Aorta (tissue), 5 donors: ENCODE data around the gene APPL2. TPM values are rescaled to one million over a fixed set of nuclear protein-coding genes. Genes with fewer than 3 reads are reported as not detected.

Experiments
- ATAC-seq: fragments of 200-7000 bp; cut with Tn5 transposase; one replicate; pipeline ENCODE4 v1.9.1; 2022; ENCODE audit warnings: moderate library complexity; ENCODE audit not compliant: low FRiP score
- DNase-seq, 2 donors: peaks; one replicate each; pipeline ENCODE4 v3.0.0-alpha.2; 2020
- H3K27ac ChIP-seq, 2 donors: one replicate each; pipeline ENCODE4 v1.5.1; 2013; ENCODE audit warnings: low read length in 2 of 2, mild to moderate bottlenecking in 2 of 2, moderate library complexity in 2 of 2, control low read depth in 1 of 2, inconsistent platforms in 1 of 2, low read depth in 1 of 2
- H3K27me3 ChIP-seq, 2 donors: one replicate each; pipeline ENCODE4 v1.6.1; 2013; ENCODE audit warnings: control low read depth in 1 of 2, low read length in 1 of 2, mild to moderate bottlenecking in 1 of 2, moderate library complexity in 1 of 2; ENCODE audit not compliant: insufficient read depth in 2 of 2, control insufficient read depth in 1 of 2
- H3K36me3 ChIP-seq, 2 donors: one replicate each; pipeline ENCODE4 v1.6.1; 2013; ENCODE audit warnings: control low read depth in 1 of 2, low read length in 1 of 2, mild to moderate bottlenecking in 1 of 2; ENCODE audit not compliant: insufficient read depth in 2 of 2, control insufficient read depth in 1 of 2
- H3K4me1 ChIP-seq, 2 donors: one replicate each; pipeline ENCODE4 v1.6.1; 2013; ENCODE audit warnings: low read length in 2 of 2, control low read depth in 1 of 2, mild to moderate bottlenecking in 1 of 2, moderate library complexity in 1 of 2; ENCODE audit not compliant: insufficient read depth in 2 of 2, control insufficient read depth in 1 of 2
- H3K4me3 ChIP-seq, 2 donors: one replicate each; pipeline ENCODE4 v1.5.1; 2013; ENCODE audit warnings: low read length in 2 of 2, control low read depth in 1 of 2, mild to moderate bottlenecking in 1 of 2
- H3K9me3 ChIP-seq: one replicate; pipeline ENCODE4 v1.6.1; 2013; ENCODE audit warnings: mild to moderate bottlenecking, low read length; ENCODE audit not compliant: control insufficient read depth
- WGBS, 2 donors: extraction: QIAGEN DNeasy Blood & Tissue Kit; methylation state at CpG; one replicate each; pipeline ENCODE4 v1.1.7; 2013; 5-methylcytosine and 5-hydroxymethylcytosine counted together
- intact Hi-C, 2 donors: fragments of 100-400 bp; cut with DNase I; formaldehyde crosslinking; loops; one replicate each; pipeline versions ENCODE4 v1.14.2 to v1.15.0; 2022
- polyA plus RNA-seq, 2 donors: library from polyadenylated mRNA; stranded (reverse); fragments of 200-250 nt; gene quantifications; one replicate each; pipeline ENCODE4 v1.2.3, GENCODE V29; 2013
- total RNA-seq, 2 donors: library from RNA; stranded (reverse); fragmentation: NEBNext Ultra II Directional; extraction: Animal tissue kit (Norgen Biotek cat#: 25700); gene quantifications; one replicate each; pipeline ENCODE4 v1.2.1, GENCODE V29; 2021
- donor health status: healthy with polysubstance abuse.
- donor health status: Bipolar disorder and iron deficiency.
- donor health status: DM: no; HTN: no; CAD: no.
- donor health status: DM: no; HTN: no; CAD: no.
- donor health status: DM: yes; HTN: yes; CAD: no.

Gene APPL2
- total and polyA plus RNA-seq, 4 donors = 15.0 to 65.2 (median 46.3) TPM

GRCh38 chr12:105223352-105223845, 12.6 kb downstream of the APPL2 start:
- Histone ChIP-seq H3K27ac (no peak overlapping the region), H3K27me3 (no peaks in the 10 kb centered on the region), H3K36me3 (peaks cover 2 to 4% of the 10 kb centered on the region in 2 donors), H3K9me3 (no peaks in the 10 kb centered on the region), H3K4me3 (no peak overlapping the region), H3K4me1 (peaks cover 3 to 4% of the 10 kb centered on the region in 2 donors)
- intact Hi-C loops = loop anchor here in 1 of 2 donors (10.0 kb wide), 1 partner anchor 161 kb away; no protein-coding TSS in a partner anchor
- DNase-seq (no peak), ATAC-seq (no peak)
- WGBS, 2 donors = 67 to 74% methylated on average over 4 of the region's 4 CpGs

GRCh38 chr12:105222726-105223351, 13.1 kb downstream of the APPL2 start:
- intact Hi-C loops = loop anchor here in 1 of 2 donors (10.0 kb wide), 1 partner anchor 162 kb away; no protein-coding TSS in a partner anchor
- Histone ChIP-seq H3K27ac (no peak overlapping the region), H3K27me3 (no peaks in the 10 kb centered on the region), H3K4me3 (no peak overlapping the region), H3K4me1 (peaks cover 3 to 4% of the 10 kb centered on the region in 2 donors), H3K36me3 (peaks cover 2 to 5% of the 10 kb centered on the region in 2 donors), H3K9me3 (no peaks in the 10 kb centered on the region)
- ATAC-seq (no peak), DNase-seq (no peak)
- WGBS, 2 donors = 86 to 89% methylated on average over 13 of the region's 13 CpGs

- DNase-seq = no peak
- intact Hi-C loops = loop anchor here in 1 of 2 donors (10.0 kb wide), 1 partner anchor 163 kb away; no protein-coding TSS in a partner anchor
- peaks cover 3 to 4% of the 10 kb centered on the region in 2 donors for H3K4me1 ChIP-seq
- peaks cover 2 to 5% of the 10 kb centered on the region in 2 donors for H3K36me3 ChIP-seq
- 68 to 87% methylated on average over 4 of the region's 4 CpGs for WGBS, 2 donors
- no peak for ATAC-seq
- H3K27ac ChIP-seq = no peak overlapping the region
- no peaks in the 10 kb centered on the region for H3K9me3 ChIP-seq
- no peak overlapping the region for H3K4me3 ChIP-seq
- H3K27me3 ChIP-seq = no peaks in the 10 kb centered on the region
These were observed 13.7 kb downstream of the APPL2 start for GRCh38 chr12:105222284-105222655.

GRCh38 chr12:105221583-105222283, 14.2 kb downstream of the APPL2 start:
- Histone ChIP-seq H3K36me3 (peaks cover 2 to 7% of the 10 kb centered on the region in 2 donors), H3K4me1 (peaks cover 3 to 4% of the 10 kb centered on the region in 2 donors), H3K9me3 (no peaks in the 10 kb centered on the region), H3K27ac (no peak overlapping the region), H3K27me3 (no peaks in the 10 kb centered on the region), H3K4me3 (no peak overlapping the region)
- 69 to 71% methylated on average over 19 of the region's 19 CpGs for WGBS, 2 donors
- DNase-seq (no peak), ATAC-seq (no peak)
- intact Hi-C loops = loop anchor here in 1 of 2 donors (10.0 kb wide), 1 partner anchor 163 kb away; no protein-coding TSS in a partner anchor

- ATAC-seq = no peak
- no peaks in the 10 kb centered on the region for H3K9me3 ChIP-seq
- no peaks in the 10 kb centered on the region for H3K27me3 ChIP-seq
- H3K4me1 ChIP-seq = peaks cover 3 to 4% of the 10 kb centered on the region in 2 donors
- no peak overlapping the region for H3K4me3 ChIP-seq
- H3K27ac ChIP-seq = no peak overlapping the region
- H3K36me3 ChIP-seq = peaks cover 2 to 9% of the 10 kb centered on the region in 2 donors
- no peak for DNase-seq
- WGBS, 2 donors = 90 to 92% methylated on average over 3 of the region's 3 CpGs
- intact Hi-C loops = loop anchor here in 1 of 2 donors (10.0 kb wide), 1 partner anchor 164 kb away; no protein-coding TSS in a partner anchor
These were observed 15.1 kb downstream of the APPL2 start for GRCh38 chr12:105220929-105221290.

- H3K27me3 ChIP-seq = no peaks in the 10 kb centered on the region
- DNase-seq (no peak), ATAC-seq (no peak)
- H3K4me1 ChIP-seq = peaks cover 3 to 4% of the 10 kb centered on the region in 2 donors
- H3K4me3 ChIP-seq = no peak overlapping the region
- peaks cover 2 to 9% of the 10 kb centered on the region in 2 donors for H3K36me3 ChIP-seq
- 84 to 88% methylated on average over 6 of the region's 6 CpGs for WGBS, 2 donors
- intact Hi-C loops = loop anchor here in 1 of 2 donors (10.0 kb wide), 1 partner anchor 164 kb away; no protein-coding TSS in a partner anchor
- no peaks in the 10 kb centered on the region for H3K9me3 ChIP-seq
- H3K27ac ChIP-seq = no peak overlapping the region
These were observed 15.6 kb downstream of the APPL2 start for GRCh38 chr12:105220150-105220928.

- Histone ChIP-seq H3K27ac (no peak overlapping the region), H3K4me3 (no peak overlapping the region), H3K9me3 (no peaks in the 10 kb centered on the region), H3K27me3 (no peaks in the 10 kb centered on the region), H3K4me1 (peaks cover 3 to 4% of the 10 kb centered on the region in 2 donors), H3K36me3 (peaks cover 2 to 9% of the 10 kb centered on the region in 2 donors)
- no peak for DNase-seq
- no peak for ATAC-seq
- 48 to 55% methylated on average over 4 of the region's 4 CpGs for WGBS, 2 donors
- intact Hi-C loops = loop anchor here in 1 of 2 donors (10.0 kb wide), 1 partner anchor 165 kb away; no protein-coding TSS in a partner anchor
These were observed 16.5 kb downstream of the APPL2 start for GRCh38 chr12:105219261-105220028.

GRCh38 chr12:105218434-105218833, 17.5 kb downstream of the APPL2 start:
- no peak for ATAC-seq
- H3K4me3 ChIP-seq = no peak overlapping the region
- H3K9me3 ChIP-seq = no peaks in the 10 kb centered on the region
- no peak overlapping the region for H3K27ac ChIP-seq
- 56 to 60% methylated on average over 7 of the region's 7 CpGs for WGBS, 2 donors
- intact Hi-C loops = no loop called here
- peaks cover 3 to 4% of the 10 kb centered on the region in 2 donors for H3K4me1 ChIP-seq
- no peaks in the 10 kb centered on the region for H3K27me3 ChIP-seq
- peaks cover 0 to 9% of the 10 kb centered on the region in 2 donors for H3K36me3 ChIP-seq
- no peak for DNase-seq
